GM13976 (cell line): ENCODE measurements around the gene CYBA.

Source experiments
- DNase-seq: peaks from one replicate; pipeline ENCODE4 v3.0.0; 2012; ENCODE audit warnings: low spot score
- in situ Hi-C: fragments of 300-500 bp; cut with MboI; formaldehyde crosslinking; loops from one replicate; pipeline ENCODE4 v1.12.0; 2022; ENCODE audit warnings: low sequenced_read_pairs, mixed read lengths, inconsistent platforms; ENCODE audit not compliant: unreplicated experiment
- TF ChIP-seq, protein P1 (sequence below): IDR thresholded peaks from 2 replicates; pipeline ENCODE4 v1.5.1; 2012; ENCODE audit warnings: borderline replicate concordance, mild to moderate bottlenecking; ENCODE audit not compliant: insufficient read depth; ENCODE audit errors: extremely low read depth, missing control alignments, control extremely low read depth

CYBA gene

DNA sequence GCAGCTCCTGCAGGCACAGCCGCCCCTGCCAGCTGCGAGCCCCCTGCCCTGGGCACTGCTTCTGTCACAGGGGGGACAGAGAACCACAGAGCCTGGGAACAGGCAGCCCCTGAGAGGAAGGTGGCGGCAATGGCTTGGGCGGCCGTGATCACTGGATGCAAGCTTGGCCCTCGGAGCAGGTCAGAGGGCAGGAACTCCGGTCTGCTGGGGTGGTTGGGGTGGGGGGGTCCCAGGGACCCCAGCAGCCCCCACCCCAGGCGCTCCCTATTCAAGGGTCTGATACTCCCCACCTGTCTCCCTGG lies 1.9 kb upstream of the CYBA start:
- TF ChIP-seq, protein P1, sequence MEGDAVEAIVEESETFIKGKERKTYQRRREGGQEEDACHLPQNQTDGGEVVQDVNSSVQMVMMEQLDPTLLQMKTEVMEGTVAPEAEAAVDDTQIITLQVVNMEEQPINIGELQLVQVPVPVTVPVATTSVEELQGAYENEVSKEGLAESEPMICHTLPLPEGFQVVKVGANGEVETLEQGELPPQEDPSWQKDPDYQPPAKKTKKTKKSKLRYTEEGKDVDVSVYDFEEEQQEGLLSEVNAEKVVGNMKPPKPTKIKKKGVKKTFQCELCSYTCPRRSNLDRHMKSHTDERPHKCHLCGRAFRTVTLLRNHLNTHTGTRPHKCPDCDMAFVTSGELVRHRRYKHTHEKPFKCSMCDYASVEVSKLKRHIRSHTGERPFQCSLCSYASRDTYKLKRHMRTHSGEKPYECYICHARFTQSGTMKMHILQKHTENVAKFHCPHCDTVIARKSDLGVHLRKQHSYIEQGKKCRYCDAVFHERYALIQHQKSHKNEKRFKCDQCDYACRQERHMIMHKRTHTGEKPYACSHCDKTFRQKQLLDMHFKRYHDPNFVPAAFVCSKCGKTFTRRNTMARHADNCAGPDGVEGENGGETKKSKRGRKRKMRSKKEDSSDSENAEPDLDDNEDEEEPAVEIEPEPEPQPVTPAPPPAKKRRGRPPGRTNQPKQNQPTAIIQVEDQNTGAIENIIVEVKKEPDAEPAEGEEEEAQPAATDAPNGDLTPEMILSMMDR, result no peak
- in situ Hi-C loops, result no loop called here
- no peak for DNase-seq

DNA sequence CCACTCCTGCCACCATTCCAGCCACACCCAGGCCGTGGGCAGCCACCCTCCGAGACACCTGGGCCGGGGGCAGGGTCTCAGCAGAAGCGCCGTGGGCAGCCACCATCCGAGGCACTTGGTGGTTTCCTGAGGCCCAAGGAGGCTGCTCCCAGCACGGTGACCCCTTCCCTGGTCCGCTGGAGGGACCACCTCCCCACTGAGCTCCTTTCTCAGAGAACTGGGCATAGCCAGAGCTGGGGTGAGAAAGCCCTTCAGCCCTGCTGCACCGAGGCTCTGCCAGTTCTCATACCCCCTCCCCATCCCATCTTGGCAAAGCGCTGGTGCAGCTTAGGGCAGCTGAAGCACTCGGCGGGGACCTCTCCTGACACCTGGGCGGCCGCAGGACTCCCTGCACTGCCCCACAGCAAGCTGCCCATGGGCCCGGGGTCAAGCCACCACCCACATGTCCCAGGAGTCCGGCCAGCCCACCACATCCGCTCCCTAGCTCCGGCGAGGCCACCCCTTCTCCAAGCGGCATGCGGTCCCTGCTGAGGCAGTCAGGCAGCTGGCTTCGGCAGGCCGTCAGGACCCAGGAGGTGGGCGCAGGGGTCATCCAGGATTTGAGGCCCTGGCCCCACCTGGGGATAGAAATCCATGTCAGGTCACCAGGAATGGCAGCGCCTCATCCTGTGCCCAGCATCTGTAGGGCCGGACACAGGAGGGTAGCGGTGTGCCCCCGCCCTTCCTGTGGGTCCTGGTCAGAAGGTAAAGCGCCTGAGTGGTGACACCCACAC lies 1.3 kb upstream of the CYBA start:
- TF ChIP-seq, protein P1, result no peak
- in situ Hi-C loops, result no loop called here
- DNase-seq, result no peak

DNA sequence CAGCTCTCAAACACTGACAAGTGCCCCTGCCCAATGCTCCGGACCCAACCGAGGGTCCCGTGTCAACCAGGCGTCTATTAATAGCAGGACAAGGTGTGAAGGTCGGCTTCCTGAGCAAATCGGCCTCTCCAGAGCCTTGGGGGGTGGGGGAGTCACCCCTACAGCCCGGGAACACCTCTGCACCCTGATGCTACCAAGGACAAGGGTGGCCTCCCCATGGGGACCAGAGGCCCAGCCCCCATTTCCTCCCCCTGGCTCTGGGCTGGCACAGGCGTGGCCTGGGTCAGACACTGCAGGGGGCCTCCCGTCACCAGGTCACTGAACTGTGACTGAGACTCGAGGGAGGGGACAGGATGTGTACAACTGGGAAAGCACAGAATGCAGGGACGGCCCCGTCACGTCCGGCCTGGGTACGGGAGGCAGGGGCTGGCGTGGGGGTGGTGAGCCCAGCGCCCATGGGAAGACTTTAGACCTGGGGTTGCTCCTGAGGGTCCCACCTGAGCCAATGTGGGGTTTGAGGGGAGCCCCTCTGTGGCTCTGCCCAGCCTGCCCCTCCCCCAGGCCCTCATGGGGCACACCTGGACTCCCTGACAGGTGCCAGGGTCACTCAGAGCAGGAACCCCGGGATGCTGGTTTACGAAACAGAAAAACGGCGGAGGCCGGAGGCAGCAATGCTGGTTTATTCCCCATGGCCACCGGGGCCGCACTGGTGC lies 579 bp upstream of the CYBA start:
- TF ChIP-seq, protein P1, result no peak
- in situ Hi-C loops, result no loop called here
- DNase-seq, result peak; percentile 93

DNA sequence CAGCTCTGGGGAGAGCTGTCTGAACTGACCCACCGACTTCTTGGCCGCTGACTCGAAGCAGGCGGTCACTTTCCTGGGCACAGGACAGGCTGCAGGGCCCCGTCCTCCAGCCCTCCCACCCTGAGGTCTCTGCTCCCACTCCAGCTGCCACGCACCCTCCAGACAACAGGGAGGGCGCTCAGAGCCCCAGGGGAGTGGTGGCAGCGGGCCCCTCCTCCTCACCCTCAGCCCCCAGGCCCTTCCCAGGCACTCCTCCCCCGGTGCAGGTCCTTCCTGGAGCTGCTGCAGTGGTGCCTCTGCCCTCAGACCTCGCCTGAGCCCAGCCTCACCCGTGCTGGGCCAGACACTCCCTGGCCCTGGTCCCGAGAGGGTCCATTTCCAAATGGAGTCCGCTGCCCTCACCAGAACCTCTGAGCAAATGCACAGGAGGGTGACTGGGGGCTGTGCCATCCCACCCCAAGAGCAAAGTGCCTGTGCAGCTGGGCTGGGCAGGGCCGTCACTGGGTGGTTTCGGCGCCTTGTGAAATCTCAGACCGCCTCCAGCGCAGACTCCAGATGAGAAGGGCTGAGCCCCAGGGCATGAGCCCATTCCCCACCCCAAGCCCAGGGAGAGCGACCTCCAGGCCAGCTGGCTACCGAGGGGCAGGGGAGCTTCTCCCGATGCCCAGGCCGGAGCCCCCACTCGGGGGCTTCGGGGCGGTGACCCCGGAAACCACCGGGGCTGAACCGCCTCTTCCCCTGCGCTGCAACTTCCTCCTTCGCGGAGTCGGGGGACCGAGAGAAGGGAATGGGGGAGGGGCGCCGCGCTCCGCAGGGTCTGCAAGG lies 717 bp downstream of the CYBA start:
- in situ Hi-C loops, result no loop called here
- TF ChIP-seq, protein P1, result no peak
- peak; percentile 75 for DNase-seq

DNA sequence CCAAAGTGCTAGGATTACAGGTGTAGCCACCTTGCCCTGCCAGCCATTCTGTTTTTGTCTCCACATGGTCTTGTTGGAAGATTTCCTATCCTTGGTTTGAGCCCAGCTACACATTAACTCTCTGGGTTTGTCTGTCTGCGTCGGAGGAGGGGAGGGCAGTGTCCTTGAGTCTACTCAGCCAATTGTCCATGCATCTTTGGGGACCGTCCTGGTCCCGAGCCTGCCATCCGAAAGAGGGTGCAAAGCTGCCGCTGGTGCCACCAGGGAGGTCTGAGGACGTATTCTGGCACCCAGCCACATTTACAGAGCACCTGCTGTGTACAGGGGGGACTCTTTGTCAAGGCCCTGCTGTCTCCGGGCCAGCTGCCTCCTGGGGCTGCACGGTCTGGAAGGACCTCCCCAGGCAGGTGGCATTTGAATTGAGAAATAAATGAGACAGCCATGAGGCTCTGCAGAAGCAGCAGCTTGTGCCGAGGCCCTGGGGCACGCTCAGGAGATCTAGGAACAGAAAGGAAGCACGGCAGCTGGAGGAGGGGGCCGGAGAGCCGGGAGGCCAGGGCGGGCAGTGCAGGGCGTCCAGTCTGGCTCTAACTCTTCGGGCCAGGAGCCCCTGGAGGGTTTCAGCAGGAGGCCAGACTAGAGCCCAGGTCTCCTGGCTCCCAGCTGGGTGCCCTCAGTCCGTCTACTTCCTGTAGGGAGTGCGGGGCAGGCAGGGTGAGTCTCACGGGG lies 1.5 kb downstream of the CYBA start:
- TF ChIP-seq, protein P1, result no peak
- DNase-seq, result no peak
- in situ Hi-C loops, result no loop called here

DNA sequence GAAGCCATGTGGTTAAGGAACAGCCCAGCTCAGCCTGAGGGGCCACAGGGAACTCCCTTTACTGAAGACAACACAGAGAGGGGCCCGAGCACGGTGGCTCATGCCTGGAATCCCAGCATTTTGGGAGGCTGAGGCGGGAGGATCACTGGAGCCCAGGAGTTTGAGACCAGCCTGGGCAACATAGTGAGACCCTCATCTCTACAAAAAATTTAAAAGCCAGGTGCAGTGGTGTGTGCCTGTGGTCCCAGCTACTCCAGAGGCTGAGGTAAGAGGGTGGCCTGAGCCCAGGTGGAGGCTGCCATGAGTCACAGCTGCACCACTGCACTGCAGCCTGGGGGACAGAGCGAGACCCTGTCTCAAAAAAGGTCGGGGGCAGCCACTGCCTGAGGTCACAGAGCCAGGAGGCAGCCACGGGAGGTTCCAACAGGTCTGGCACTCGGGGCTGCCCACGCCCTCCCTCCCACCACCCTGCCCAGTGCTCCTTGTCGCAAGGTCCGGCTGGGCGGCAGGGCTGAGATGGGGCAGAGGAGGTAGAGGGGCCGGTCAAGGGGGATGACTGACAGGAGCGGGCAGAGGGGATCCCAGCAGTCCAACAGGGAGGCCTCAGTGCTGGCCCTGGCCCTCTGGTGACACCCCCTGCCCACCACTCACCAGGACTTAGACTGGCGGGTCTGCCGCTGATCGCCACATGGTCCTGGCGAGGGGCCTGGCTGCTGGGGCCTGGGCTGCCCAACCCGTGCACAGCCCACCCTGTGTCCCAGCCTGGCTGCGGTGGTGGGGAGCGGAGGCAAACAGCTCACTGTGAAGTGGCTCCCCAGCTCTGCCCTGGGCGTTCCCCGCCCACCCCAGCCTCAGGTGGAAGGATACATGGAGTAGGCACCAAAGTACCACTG lies 3.4 kb downstream of the CYBA start:
- TF ChIP-seq, protein P1, result no peak
- in situ Hi-C loops, result no loop called here
- DNase-seq, result no peak
